ENCODE results near the gene ATP5ME. TPM values are rescaled to one million over a fixed set of nuclear protein-coding genes. Genes with fewer than 3 reads are reported as not detected.
A peak's percentile ranks its signal among the peaks of the same experiment; 100 is the strongest.

The ATP5ME gene
- total and polyA plus RNA-seq, 7 experiments from 2014 or later, result 115 to 404 (median 125) TPM

DNA sequence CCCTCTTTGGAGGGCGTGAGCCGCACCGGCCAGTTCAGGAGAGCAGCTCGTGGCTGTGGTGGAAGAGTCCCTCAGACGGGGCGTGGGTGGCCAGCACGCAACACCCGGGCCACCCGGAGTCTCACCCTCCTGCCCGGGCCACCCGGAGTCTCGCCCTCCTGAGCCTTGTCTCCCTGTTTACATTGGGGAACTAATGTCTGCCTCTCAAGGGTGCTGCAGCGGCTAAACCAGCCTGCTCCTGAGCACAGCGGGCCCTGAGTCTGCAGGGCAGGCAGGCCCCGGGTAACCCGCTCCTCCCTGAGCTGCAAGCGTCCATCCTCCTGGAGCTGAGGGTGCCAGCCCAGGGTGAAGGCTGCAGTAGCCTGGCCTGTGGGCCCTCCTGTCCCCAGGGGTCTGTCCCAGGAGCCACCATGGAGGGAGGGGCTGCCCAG, 45.8 kb downstream of the ATP5ME start:
- Mint-ChIP-seq H3K4me1 (peaks cover 0 to 1% (median 0%) of the 10 kb centered on the region in 7 donors), H3K27me3 (peaks cover 0 to 16% (median 6%) of the 10 kb centered on the region in 5 donors), H3K36me3 (peaks cover 0 to 4% (median 0%) of the 10 kb centered on the region in 5 donors), H3K4me3 (no peak overlapping the region), H3K27ac (no peak overlapping the region), H3K9me3 (peaks cover 0 to 18% (median 5%) of the 10 kb centered on the region in 11 donors)
- ChIA-PET POLR2A (no interaction called here), CTCF (no interaction called here)
- Histone ChIP-seq H3K36me3 (ENCODE audit: control insufficient read depth in 2 of 3, insufficient read depth in 3 of 3, low read length in 3 of 3) (no peaks in the 10 kb centered on the region), H3K4me3 (ENCODE audit: low read length) (no peak overlapping the region), H3K9me3 (ENCODE audit: control insufficient read depth in 2 of 3, low read length in 3 of 3) (no peaks in the 10 kb centered on the region), H3K27me3 (ENCODE audit: control insufficient read depth in 2 of 2, insufficient read depth in 2 of 2, low read length in 2 of 2) (no peaks in the 10 kb centered on the region), H3K4me1 (ENCODE audit: control insufficient read depth in 2 of 2, insufficient read depth in 2 of 2, low read length in 2 of 2) (no peaks in the 10 kb centered on the region), H3K27ac (ENCODE audit: low read depth, low read length) (no peak overlapping the region)
- no peak for ATAC-seq
- intact Hi-C loops (cut with micrococcal nuclease), result no loop called here
- no peak for DNase-seq

DNA sequence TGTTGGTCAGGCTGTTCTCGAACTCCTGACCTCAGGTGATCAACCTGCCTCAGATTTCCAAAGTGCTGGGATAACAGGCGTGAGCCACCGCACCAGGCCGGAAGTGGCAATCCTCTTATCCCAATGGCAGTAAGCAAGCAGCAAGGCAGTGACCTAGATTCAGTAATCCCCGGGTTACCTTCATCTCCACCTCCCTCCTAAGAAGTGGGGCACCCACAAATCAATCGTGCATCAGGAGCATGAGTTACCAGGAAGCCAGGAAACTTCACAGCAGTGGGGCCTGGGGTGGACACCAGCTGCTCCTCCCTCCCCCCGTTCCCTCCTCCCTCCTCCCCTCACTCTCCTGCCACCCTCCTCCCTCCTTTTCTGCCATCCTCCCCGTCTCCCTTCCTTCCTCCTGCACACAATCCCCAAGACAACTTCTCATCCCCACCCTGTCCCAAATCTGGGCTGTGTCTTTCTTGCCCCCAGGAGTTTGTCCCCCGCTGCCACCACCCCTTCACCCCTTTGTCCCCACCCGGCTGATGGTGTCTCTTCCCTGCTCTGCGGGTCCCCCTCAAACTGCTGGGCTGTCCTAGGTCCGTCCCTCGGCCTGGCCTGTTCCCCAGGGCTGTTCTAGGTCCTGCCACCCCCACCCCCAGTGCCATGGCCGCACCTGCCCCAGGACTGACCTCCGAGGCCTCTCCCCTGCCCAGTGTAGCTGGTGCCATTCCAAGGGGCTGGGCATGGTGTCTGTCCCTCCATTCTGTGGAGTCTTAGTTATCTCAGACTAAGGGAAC, 46.5 kb downstream of the ATP5ME start:
- ChIA-PET CTCF (no interaction called here), POLR2A (no interaction called here)
- intact Hi-C loops (cut with micrococcal nuclease), result no loop called here
- Histone ChIP-seq H3K4me3 (ENCODE audit: low read length) (no peak overlapping the region), H3K9me3 (ENCODE audit: control insufficient read depth in 2 of 3, low read length in 3 of 3) (no peaks in the 10 kb centered on the region), H3K36me3 (ENCODE audit: control insufficient read depth in 2 of 3, insufficient read depth in 3 of 3, low read length in 3 of 3) (no peaks in the 10 kb centered on the region), H3K4me1 (ENCODE audit: control insufficient read depth in 2 of 2, insufficient read depth in 2 of 2, low read length in 2 of 2) (no peaks in the 10 kb centered on the region), H3K27ac (ENCODE audit: low read depth, low read length) (no peak overlapping the region), H3K27me3 (ENCODE audit: control insufficient read depth in 2 of 2, insufficient read depth in 2 of 2, low read length in 2 of 2) (no peaks in the 10 kb centered on the region)
- peaks cover 0 to 4% (median 0%) of the 10 kb centered on the region in 5 donors for H3K36me3 Mint-ChIP-seq
- H3K9me3 Mint-ChIP-seq, result peaks cover 0 to 15% (median 3%) of the 10 kb centered on the region in 11 donors
- DNase-seq, result no peak
- H3K27me3 Mint-ChIP-seq, result peaks cover 0 to 16% (median 6%) of the 10 kb centered on the region in 5 donors
- no peak overlapping the region for H3K27ac Mint-ChIP-seq
- H3K4me3 Mint-ChIP-seq, result no peak overlapping the region
- peaks cover 0 to 1% (median 0%) of the 10 kb centered on the region in 7 donors for H3K4me1 Mint-ChIP-seq
- no peak for ATAC-seq

DNA sequence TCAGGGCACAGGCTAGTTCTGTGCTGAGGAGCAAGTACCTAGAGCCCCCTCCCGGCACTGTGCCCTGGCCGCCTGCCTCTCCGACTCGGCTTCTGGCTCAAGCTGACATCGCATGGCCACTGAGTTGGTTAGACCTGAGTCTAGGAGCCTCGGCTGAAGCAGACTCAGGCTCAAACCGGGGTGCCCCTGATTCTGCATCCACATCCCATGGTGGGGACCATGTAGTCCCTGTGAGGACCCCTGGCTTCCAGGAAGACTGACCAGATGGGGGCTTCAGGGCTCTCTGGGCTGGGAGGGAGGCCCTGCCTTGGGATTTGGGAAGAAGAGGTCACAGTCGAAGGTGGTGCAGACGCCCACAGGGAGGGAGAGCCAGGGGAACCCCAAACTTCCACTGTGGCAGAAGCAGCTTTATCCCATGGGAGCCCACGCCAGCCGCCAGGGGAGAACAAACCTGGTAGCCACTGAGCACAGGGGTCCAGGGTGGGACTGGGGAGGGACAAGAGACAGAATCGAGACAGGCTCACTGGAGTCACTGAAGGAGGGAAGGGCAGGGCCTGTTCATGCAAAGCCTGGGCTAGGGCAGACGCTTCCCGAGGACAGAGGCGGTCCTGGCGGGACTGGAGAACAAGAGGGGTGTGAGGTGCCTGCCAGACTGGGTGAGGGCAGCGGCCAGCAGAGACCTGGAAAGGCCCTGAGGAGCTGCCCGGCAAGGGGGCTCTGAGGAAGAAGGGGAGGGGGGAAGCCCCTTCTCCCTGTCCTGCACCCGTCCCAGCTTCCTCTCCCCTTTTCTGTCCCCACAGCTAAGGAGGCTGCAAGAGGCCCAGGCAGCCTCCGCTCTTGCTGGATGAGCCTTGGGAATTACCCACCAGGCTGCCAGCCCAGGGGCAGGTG, 47.6 kb downstream of the ATP5ME start:
- Histone ChIP-seq H3K4me1 (ENCODE audit: control insufficient read depth in 2 of 2, insufficient read depth in 2 of 2, low read length in 2 of 2) (no peaks in the 10 kb centered on the region), H3K27me3 (ENCODE audit: control insufficient read depth in 2 of 2, insufficient read depth in 2 of 2, low read length in 2 of 2) (no peaks in the 10 kb centered on the region), H3K36me3 (ENCODE audit: control insufficient read depth in 2 of 3, insufficient read depth in 3 of 3, low read length in 3 of 3) (no peaks in the 10 kb centered on the region), H3K27ac (ENCODE audit: low read depth, low read length) (no peak overlapping the region), H3K4me3 (ENCODE audit: low read length) (no peak overlapping the region), H3K9me3 (ENCODE audit: control insufficient read depth in 2 of 3, low read length in 3 of 3) (no peaks in the 10 kb centered on the region)
- ATAC-seq (peak; percentile 8), DNase-seq (no peak)
- Mint-ChIP-seq H3K36me3 (peaks cover 0 to 4% (median 0%) of the 10 kb centered on the region in 5 donors), H3K9me3 (peaks cover 0 to 8% (median 0%) of the 10 kb centered on the region in 11 donors), H3K27ac (no peak overlapping the region), H3K4me1 (peaks cover 0 to 1% (median 0%) of the 10 kb centered on the region in 7 donors), H3K4me3 (no peak overlapping the region), H3K27me3 (peaks cover 0 to 16% (median 6%) of the 10 kb centered on the region in 5 donors)
- POLR2A ChIA-PET, result no interaction called here
- intact Hi-C loops (cut with micrococcal nuclease), result no loop called here
- CTCF ChIA-PET, result no interaction called here

- no peaks in the 10 kb centered on the region for H3K4me1 Mint-ChIP-seq
- CTCF ChIA-PET, result no interaction called here
- intact Hi-C loops (cut with micrococcal nuclease), result no loop called here
- H3K27ac ChIP-seq (ENCODE audit: low read depth, low read length), result no peak overlapping the region
- H3K27me3 ChIP-seq (ENCODE audit: control insufficient read depth in 2 of 2, insufficient read depth in 2 of 2, low read length in 2 of 2), result no peaks in the 10 kb centered on the region
- DNase-seq (no peak), ATAC-seq (no peak)
- peaks cover 0 to 20% (median 6%) of the 10 kb centered on the region in 5 donors for H3K27me3 Mint-ChIP-seq
- peaks cover 0 to 1% (median 0%) of the 10 kb centered on the region in 5 donors for H3K36me3 Mint-ChIP-seq
- H3K9me3 Mint-ChIP-seq, result peaks cover 0 to under 1% (median 0%) of the 10 kb centered on the region in 11 donors
- H3K4me3 Mint-ChIP-seq, result no peak overlapping the region
- no peak overlapping the region for H3K27ac Mint-ChIP-seq
- no peaks in the 10 kb centered on the region for H3K36me3 ChIP-seq (ENCODE audit: control insufficient read depth in 2 of 3, insufficient read depth in 3 of 3, low read length in 3 of 3)
- no peak overlapping the region for H3K4me3 ChIP-seq (ENCODE audit: low read length)
- POLR2A ChIA-PET, result no interaction called here
- no peaks in the 10 kb centered on the region for H3K4me1 ChIP-seq (ENCODE audit: control insufficient read depth in 2 of 2, insufficient read depth in 2 of 2, low read length in 2 of 2)
- H3K9me3 ChIP-seq (ENCODE audit: control insufficient read depth in 2 of 3, low read length in 3 of 3), result no peaks in the 10 kb centered on the region
Observed at GRCh38 chr4:625631-626161, 48.4 kb downstream of the ATP5ME start.

- ChIA-PET POLR2A (no interaction called here), CTCF (no interaction called here)
- H3K36me3 ChIP-seq (ENCODE audit: control insufficient read depth in 2 of 3, insufficient read depth in 3 of 3, low read length in 3 of 3), result no peaks in the 10 kb centered on the region
- H3K27ac ChIP-seq (ENCODE audit: low read depth, low read length), result no peak within 1 kb of the TSS
- H3K9me3 ChIP-seq (ENCODE audit: control insufficient read depth in 2 of 3, low read length in 3 of 3), result no peaks in the 10 kb centered on the region
- Mint-ChIP-seq H3K27me3 (peaks cover 0 to 26% (median 13%) of the 10 kb centered on the region in 5 donors), H3K36me3 (peaks cover 0 to 3% (median 0%) of the 10 kb centered on the region in 5 donors), H3K4me3 (no peak within 1 kb of the TSS), H3K9me3 (peaks cover 0 to 2% (median 0%) of the 10 kb centered on the region in 11 donors), H3K4me1 (no peaks in the 10 kb centered on the region), H3K27ac (no peak within 1 kb of the TSS)
- no peaks in the 10 kb centered on the region for H3K4me1 ChIP-seq (ENCODE audit: control insufficient read depth in 2 of 2, insufficient read depth in 2 of 2, low read length in 2 of 2)
- no peak for DNase-seq
- H3K4me3 ChIP-seq (ENCODE audit: low read length), result no peak within 1 kb of the TSS
- intact Hi-C loops (cut with micrococcal nuclease), result no loop called here
- H3K27me3 ChIP-seq (ENCODE audit: control insufficient read depth in 2 of 2, insufficient read depth in 2 of 2, low read length in 2 of 2), result no peaks in the 10 kb centered on the region
- no peak for ATAC-seq
Observed at GRCh38 chr4:624705-625590, 49.1 kb downstream of the ATP5ME start, which contains the start of gene PDE6B. Gene PDE6B (plus strand): TSS chr4:625573. CDS start chr4:625627, 54 bp downstream.

All from naive thymus-derived CD4-positive, alpha-beta T cell (primary cell).